Fibroblast of the conjunctiva (primary cell): Measurements from ENCODE around the gene EHD3.

Experiments
- DNase-seq: peaks from one replicate; pipeline ENCODE4 v3.0.0-alpha.2; 2010; ENCODE audit warnings: low read depth

EHD3 gene

DNA sequence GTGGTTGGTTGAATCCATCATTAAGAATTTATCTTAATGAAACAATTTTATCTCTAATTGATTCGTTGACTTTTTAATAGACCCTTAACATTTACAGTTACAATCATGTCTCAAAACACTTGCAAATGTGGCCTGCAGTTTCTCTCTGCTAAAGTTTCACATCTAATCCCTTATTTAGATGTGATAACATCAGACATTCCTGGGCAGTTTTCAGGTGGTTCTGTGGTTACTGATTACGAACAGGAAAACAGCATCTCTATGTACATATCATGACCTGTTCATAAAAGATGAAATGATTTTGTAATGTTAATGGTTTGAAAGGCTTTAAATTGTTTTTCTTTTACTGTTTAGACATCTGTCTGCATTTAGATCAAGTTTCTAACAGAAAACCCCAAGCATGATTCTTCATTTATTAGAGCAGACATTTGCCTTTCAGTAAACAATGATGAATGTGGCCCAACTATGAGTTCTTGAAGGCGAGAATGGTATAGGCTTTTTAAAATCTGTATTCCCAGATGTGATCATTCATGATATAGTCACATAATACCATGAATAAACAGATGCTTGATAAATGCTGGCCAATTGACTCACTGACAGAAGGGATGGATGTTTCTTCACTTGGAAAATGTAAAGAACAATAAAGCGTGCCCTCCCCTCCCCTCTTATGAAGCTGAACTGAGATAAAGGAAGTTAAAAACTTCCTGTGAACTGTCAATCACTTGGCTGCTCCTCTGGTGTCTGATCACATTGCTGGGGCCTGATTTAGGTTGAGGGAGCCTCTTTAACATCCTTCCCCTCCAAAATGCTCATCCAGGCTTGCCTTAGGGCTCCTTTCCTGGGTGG, 20.1 kb upstream of the EHD3 start:
- no peak for DNase-seq

DNA sequence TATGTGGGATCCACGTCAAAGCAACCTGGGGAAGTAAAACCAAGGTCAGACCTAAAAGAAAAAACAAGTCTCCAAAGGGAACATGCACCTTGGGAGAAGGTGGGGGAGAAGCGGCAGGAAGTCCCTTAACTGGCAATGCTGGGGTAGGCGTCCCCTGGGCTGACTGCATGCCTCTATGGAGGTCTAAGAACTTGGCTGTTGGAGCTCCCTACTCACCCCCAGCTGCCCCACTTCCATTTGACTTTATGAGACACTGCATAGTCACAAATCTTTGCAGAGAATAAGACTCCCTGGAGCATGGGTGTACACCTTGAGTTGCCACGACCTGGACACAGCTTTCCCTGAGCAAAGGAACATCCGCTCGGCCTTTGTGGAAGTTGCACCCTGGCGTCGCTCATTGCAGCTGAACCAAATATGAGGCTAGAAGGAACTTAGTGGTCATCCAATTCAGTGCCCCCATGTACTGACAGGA, 19.5 kb upstream of the EHD3 start:
- DNase-seq, result no peak

DNA sequence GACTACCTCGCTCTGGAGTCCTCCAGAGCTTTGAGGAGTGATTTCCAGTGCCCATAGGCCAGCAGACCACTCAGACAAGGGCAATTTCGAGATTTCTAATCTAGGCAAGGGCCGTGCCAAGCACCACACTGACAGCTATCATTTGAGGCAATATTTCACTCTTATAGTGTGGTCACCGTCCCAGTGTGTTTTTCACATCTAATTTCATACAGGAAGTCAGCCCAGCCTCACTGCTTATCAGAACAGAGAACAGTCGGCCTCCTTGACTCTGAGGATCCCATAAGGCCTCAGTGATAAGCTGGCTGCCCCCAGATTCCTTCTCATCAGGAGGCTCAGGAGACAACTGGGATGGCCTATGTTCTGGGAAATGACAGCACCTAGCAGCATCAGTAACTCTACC, 17.2 kb upstream of the EHD3 start:
- DNase-seq, result no peak

DNA sequence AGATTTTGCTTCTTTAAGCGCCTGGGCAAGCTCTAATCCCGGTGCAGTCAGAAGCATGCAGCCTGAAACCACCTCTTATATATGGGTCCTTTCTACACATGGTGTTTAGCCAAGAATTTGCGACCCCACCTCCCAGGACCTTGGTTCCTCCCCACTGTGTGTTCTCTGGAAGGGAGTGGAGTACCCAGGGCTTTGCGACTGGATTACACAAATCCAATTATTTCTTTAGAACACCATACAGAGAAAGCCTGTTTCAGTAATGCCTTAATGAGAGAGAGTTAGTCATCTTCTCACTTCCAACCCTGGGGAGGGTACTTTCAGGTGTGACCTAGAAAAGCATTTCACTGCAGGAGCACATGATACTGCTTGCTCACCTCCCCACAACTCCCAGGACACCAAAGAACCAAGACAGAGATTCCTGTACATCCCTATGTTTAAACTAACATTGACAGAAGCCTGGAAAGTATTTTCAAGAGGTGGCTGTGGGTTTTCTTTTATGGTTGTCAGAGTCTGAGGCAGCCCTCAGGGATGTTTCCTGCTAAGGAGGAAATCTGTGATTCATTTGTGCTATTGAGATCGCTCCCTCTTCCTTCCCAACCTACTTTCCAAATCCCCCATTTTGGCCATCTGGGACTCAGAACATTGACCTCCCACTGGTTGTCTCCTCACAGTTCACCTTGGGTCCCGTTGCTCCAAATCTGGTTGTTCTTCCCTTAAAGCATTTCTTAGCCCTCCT, 16.3 kb upstream of the EHD3 start, which contains the start of gene CAPN14:
Gene CAPN14 (minus strand): TSS at position 51 of the 736 bp plus-strand sequence. CDS start 12,068 bp downstream, outside the sequence.
- DNase-seq, result no peak

DNA sequence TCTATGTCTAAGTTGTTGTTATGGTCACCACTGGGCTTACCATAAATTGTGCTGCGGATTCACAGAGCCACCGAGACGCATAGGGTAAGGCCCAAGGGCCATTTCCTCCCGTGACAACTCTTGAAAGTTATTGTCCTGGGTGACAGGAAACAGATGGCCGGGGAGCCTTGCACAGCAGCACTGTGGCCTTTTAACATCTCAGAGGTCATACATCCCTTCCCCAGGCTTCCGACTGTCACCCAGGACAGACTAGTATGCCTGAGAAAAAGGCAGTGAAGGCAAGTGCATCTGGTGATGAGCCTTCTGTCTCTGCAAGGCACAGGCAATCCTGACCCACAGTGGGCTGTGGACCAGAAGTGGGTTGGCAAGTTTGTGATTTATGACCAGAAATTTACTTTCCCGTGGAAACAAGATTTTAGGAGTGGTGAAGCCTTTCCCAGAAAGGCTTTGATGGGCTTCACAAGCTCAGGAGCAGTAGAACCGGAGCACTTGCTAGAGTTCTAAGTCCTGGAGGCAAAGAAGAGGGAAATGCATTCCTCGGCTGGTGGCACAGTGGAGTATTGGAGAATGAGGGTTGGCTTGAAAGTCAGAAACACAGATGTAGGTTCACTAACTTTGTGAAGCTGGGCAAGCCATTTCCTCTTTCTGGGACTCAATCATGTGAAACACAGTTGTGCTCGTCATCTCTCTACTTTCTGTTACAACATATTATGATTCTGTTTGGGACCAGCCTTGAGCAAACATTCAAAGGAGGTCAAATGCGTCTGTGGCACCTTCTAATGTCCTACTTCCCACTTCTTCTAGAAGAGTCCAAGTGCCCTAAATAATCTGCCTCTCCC, 14.6 kb upstream of the EHD3 start:
- no peak for DNase-seq

DNA sequence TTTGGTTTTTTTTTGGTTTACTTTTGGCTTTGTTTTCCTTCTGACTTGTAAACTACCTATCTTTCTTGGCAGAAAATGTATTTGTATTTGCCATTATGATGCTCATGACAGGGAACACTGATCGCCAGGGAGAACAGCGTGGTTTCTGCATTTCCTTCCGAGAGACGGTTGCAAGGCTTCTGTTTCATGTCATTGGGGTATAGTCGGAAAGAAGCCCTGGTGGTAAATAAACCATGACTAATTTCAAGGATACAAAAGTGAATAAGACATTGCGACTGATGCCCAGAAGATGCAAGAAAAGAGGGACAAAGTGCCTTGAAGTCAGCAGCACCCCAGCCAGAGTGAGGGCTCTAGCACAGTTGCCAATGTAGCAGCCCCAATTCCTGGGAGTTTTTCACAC, 12.4 kb upstream of the EHD3 start:
- DNase-seq, result no peak

- no peak for DNase-seq
These were observed 11.9 kb upstream of the EHD3 start for GRCh38 chr2:31222071-31222470.

DNA sequence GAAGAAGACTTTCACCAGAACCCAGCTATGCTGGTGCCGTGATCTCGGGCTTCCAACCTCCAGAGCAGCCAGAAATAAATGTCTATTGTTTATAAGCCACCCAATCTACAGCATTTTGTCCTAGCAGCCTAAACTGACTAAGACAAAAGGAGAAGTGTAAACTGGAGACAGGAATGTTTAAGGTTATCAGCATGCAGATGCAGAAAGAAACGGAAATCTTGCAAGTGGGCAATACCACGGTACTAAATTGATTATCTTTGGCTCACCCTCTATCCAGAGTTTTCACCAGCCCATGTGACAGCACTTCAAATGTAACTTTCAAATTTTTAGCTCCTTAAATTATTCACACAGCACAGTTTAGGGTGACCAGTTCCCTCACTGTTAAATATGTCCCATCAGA, 10.9 kb upstream of the EHD3 start:
- no peak for DNase-seq

DNA sequence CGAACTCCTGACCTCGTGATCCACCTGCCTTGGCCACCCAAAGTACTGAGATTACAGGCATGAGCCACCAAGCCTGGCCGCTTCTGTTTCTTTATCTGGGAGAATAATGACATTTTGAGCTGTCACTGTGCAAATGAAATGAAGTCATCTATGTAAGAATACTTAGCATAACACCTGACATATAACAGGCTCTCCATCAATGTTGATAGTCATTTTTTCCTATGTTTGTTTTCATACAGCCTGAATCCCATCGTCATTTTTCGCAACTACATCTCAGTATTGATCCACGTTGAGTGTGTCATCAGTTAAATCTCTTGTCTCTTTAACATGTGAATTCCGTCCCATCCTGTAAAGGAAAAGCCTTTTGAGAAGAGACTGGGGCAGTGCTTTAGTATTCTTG, 10.2 kb upstream of the EHD3 start:
- no peak for DNase-seq

DNA sequence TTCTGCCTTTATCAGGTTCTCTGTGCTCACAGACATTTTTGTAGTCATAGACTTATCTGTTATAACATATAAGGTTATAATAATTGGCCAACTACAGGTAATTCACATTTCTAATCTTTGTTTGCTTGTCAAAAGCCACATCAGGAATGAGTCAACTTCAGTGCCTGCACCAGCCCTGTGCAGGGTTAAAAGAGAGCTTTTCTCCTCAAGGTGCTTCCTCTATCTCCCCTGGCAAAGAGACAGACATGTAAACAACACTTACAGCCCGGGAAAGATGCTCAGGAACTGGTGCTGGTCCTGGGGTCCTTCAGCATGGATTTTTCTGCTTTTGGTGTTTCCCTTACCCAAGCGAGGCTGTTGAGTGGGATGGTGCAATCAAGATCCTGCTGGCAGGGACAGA, 7.7 kb upstream of the EHD3 start:
- DNase-seq, result no peak

GRCh38 chr2:31227110-31227509, 6.8 kb upstream of the EHD3 start:
- no peak for DNase-seq

GRCh38 chr2:31227711-31228125, 6.2 kb upstream of the EHD3 start:
- no peak for DNase-seq

GRCh38 chr2:31228717-31229116, 5.2 kb upstream of the EHD3 start:
- no peak for DNase-seq

- no peak for DNase-seq
These were observed 3.2 kb upstream of the EHD3 start for GRCh38 chr2:31230751-31231150.

DNA sequence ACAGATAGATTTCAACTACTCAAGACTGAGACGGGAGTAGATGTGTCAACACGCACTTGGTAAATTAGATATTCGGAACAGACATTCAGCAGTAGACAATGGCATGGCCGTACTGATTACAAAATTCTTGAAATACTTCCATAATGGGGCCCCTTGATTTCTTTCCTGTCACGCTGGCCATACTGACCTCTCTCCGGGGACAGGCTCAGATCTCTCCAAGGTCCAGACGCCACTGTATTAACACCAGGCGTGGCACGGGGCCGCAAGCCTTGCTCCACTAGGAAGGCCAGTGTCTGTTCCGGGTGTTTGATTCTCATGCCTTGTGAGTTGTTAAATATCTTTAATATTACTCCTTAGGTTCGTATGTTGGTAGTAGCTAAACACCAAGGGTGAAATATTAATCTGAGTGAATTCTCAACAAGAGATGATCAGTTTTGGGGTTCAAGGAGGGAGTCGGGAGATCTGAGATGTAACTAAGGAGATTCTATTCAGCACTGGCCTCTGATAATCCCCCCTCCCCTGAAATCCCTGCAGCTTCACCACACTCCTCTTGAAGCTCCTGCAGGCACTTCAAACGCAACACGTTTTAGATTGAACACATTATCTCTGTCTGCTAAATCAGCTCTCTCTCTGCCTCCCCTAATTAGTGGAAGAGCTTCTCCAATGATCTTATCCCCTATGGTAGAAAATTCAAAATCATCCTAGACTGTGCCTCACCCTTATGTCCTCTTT, 2.2 kb upstream of the EHD3 start:
- DNase-seq, result no peak

DNA sequence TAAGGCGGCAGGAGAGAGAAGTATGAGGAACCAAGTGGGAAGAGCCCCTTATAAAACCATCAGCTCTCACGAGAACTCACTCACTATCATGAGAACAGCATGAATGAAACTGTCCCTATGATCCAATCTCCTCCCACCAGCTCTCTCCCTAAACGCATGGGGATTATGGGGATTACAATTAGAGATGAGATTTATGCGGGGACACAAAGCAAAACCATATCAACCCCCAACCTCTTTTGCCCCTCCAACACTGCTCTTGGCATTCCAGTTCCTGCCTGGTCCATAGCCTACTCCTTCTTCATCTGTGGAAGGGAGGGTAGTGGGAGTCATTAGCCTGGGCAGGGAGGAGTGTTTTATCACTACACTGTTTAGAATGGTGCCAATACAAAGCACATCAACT, 1.4 kb upstream of the EHD3 start:
- DNase-seq, result no peak

GRCh38 chr2:31233231-31233630, 721 bp upstream of the EHD3 start:
- no peak for DNase-seq

DNA sequence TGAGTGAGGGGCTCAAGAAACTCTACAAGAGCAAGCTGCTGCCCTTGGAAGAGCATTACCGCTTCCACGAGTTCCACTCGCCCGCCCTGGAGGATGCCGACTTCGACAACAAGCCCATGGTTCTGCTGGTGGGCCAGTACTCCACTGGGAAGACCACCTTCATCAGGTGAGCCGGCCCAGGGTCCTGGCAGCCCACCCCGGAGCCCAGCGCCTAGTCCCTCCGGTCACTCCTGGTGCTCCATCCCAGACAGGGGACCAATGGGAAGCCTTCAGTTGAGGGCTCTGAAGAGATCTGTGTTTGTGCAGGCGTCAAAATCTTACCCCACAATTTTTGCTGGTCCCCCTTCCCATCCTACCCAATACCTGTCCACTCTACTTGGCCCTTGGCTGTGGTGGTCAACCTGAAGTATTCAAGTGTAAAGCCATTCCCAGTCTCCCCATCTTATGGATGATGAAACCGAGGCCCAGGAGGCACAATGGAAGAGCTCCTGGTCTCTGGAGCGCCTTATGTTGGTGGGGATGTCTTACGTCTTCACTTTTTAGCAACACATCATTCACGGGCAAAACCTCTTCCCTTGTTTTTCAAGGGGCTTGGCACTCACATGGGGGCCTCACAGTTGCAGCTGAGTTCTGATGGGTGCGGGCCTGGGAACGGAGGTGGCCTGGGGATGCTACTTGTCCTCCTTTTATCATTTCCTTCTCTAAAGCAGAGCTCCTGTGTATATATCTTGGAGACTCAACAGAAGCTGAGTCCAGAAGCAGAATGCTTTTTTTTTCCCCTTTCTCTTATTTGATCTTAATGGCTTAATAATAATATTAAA, 941 bp downstream of the EHD3 start:
- no peak for DNase-seq

- peak; percentile 85 for DNase-seq
These were observed 1.6 kb downstream of the EHD3 start for GRCh38 chr2:31235504-31235902.

- DNase-seq, result no peak
These were observed 2.7 kb downstream of the EHD3 start for GRCh38 chr2:31236433-31237205.
